Fibroblast of skin of scalp (primary cell): ENCODE measurements around the gene EPYC.
A peak's percentile ranks its signal among the peaks of the same experiment; 100 is the strongest.

Experiments
- DNase-seq: peaks from one replicate; pipeline ENCODE4 v3.0.0-alpha.2; 2013

The EPYC gene

GRCh38 chr12:90954428-90954827 is 50.3 kb downstream of the EPYC start:
- no peak for DNase-seq

DNA sequence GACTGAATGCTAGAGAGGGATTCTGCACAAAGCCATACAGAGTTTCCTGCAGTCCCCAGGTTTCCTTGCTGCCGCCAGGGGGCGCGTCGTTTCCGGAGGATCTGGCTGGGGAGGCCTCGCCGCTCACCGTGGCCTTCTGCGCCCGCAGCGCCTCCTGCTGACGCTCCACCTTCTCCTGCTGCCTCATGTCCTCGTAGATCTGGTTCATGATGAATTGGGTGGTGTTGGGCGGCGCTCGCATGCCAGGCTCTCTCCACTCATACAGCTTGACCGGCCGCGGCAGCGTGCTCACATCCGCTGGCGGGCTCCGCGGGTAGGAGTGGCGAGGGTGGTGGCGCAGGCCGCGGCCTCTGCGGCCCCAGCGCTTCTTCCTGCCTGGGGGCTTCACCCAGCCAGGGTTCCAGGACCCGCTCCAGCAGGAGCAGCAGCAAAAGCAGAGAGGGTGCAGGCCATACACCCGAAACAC is 50.8 kb downstream of the EPYC start:
- DNase-seq, result no peak

DNA sequence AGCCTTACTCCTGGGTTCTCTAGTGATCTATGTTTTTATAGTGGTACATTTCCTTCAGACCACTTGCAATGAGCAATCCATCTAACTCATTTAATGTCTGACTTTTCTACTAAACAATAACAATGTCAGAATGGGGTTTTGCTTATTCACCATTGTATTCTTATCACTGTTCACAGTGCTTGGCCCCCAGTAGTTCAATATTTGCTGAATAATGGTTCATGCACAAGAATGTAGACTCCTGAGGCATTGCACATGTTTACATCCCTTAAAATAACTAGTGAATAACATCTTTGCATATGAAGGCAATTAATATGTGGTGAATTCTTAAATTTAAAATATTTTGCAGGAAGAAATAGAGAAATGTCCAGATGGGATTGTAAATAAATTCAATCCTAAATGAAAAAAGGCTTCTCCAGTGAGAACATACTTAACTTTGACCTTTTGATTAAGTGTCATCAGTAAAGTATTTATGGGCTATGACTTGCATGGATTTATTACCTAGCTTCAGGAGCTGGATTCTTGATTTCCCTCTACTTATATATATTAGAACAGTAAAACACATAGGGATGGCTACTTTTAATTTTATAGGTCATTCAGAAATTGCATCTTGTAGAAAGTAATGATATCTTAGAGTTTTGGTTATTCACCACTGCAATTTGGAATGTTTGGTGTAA is 53.2 kb downstream of the EPYC start:
- DNase-seq, result no peak

DNA sequence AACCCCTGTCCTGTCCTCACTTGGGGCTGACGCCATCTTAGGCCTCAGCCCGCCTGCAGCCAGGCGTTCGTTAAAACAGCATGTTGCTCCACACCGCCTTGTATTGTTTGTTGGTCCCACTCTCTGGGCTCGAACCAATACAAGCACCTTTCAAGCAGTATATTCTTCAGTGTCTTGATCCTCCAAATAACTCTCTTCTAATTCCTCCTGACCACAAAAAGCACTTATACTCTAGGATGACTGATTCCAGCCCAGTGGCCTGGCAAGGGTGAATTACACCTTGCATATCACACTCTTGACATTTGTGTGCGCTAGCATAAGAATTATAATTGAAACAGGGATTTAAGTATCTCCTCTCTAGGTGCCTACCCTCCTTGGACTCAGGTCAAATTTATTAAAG is 56.9 kb downstream of the EPYC start:
- no peak for DNase-seq

GRCh38 chr12:90945070-90945649 is 59.6 kb downstream of the EPYC start:
- DNase-seq, result peak; percentile 52

- DNase-seq, result no peak
Observed at GRCh38 chr12:90943255-90943654, 61.5 kb downstream of the EPYC start.

DNA sequence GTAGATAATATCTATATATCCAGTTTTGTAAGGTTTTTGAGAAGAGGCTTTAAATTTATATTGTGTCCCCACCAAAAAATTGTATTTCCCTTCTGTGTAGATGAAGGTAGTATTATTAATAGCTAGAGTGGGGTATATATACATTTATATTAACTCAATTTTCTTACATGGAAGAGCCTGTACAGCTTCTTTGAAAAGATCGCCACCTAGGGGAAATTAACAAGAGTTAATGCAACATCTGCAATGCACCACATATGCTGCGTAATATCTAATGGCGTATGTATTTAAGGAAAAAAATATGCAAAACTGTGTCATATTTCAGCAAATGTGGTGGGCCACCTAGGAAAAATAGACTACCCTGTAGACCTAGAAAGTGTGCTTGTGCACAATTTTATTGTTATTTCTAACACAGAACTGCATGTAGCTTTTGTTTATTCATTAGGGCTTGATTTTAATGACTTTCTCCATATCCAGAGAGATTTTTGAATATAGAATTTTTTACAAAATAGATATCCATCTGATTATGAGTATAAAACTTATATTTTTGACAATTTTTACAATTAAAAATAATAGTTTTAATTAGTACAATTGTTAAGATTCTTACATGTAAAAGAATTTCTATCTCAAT is 63.8 kb downstream of the EPYC start:
- peak; percentile 82 for DNase-seq

DNA sequence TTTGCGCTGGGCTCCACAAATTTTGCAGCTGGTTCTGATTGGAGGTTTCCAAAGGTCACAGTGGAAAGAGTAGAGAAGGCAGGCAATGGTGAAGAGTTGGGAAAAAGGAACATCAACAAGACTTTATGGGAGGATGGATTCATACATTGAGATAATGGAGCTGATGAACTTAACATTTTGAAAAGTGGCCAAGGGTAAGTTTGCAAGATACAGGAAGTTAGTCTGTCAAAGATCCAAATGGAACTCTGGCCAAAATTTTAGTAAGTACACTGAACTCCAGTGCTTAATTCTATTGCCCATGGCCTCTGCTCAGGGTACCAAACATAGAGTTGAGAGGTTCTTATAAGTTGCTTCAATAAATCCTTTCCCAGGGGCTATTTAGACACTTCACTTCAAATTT is 65.4 kb downstream of the EPYC start:
- DNase-seq, result peak; percentile 23

DNA sequence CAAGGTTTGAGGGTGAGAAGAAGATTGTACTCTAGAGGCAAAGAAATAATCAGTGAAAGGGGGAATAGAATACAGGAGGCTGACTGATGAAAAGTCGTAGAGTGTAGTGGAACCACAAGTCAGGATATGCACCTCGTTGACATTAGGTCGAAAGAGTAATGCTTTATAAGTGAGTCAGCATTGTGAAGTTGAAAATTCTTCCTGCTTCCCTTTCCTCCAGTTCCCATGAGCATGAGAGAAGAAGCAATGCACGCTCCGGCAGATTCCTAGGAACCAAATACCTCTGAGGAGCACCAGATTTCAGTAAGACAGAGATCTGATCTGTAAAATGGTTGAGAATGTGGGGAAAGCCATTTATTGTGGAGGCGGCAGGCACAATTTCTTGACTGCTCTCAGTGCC is 66.3 kb downstream of the EPYC start:
- peak; percentile 68 for DNase-seq

GRCh38 chr12:90937651-90938050 is 67.1 kb downstream of the EPYC start:
- no peak for DNase-seq

- DNase-seq, result peak; percentile 11
Observed at GRCh38 chr12:90936230-90937005, 68.4 kb downstream of the EPYC start.

- no peak for DNase-seq
Observed at GRCh38 chr12:90925562-90925961, 79.2 kb downstream of the EPYC start.

DNA sequence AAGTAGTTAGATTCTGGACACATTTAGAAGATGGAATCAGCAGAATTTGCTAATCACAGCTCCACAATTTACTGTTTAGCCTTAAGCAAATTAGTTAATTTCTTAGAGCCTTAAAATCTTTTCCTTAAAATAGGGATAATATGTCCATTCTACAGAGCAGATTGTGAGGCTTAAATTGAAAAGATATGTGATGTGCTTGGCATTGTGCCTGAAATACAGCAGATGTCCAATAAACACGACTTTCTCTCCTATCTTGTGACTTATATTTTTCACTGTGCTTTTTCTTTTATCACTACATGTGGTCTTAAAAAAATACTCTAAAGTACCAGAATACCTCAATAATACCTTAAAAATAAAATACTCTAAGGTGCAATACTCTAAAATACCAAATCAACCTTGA is 80.4 kb downstream of the EPYC start:
- no peak for DNase-seq

DNA sequence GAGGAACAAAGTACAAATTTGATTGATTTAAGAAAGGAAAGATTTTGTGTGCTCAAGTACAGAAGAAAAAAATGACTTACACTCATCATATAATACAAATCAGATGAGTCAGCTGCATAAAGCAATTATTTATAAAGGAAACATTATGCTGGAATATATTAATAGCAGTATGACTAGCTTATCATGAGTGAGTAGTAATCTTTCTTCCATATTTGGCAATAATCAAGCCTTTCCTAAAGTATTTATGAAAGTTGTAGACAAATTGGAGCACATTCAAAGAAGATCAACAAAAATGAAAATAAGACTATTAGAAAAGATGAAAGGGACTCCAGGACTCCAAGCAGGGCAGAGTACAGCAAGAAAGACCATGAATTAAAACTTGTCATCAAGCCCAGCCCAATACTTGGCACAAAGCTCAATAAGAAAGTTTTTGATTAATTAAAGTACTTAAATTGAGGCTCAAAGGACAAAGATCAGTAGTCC is 82.6 kb downstream of the EPYC start:
- DNase-seq, result peak; percentile 85

- DNase-seq, result peak; percentile 58
Observed at GRCh38 chr12:90921536-90921935, 83.2 kb downstream of the EPYC start.

- DNase-seq, result no peak
Observed at GRCh38 chr12:90920222-90920621, 84.5 kb downstream of the EPYC start.

DNA sequence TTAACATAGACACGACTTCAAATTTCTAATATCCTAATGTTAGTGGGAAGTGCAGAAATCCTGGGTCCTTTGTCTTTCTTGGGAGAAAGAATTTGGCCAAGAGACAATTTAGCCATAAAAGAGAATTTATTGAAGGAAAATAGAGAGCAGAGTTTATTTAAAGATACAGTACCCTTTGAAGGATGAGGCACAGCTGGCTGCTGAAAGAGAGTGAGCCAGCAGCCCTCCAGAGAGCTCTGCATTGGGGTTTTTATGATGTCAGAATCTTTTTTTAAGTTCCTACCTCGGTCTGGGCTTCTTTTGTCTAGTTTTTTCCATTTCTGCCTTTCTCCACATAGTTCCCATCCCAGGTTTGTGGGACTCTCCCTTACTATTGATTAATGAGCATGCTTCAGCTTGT is 87.3 kb downstream of the EPYC start:
- DNase-seq, result no peak

- DNase-seq, result no peak
Observed at GRCh38 chr12:90916516-90916915, 88.3 kb downstream of the EPYC start.

GRCh38 chr12:90915353-90915752 is 89.4 kb downstream of the EPYC start:
- no peak for DNase-seq
